Mucosa of descending colon (tissue), 3 donors: ENCODE measurements around the gene ATRIP. TPM values are rescaled to one million over a fixed set of nuclear protein-coding genes. Genes with fewer than 3 reads are reported as not detected.

Experiments
- ATAC-seq: fragments of 200-7000 bp; cut with Tn5 transposase; one replicate; pipeline ENCODE4 v1.9.1; 2020; ENCODE audit warnings: mild to moderate bottlenecking, moderate library complexity
- DNase-seq, 3 donors: peaks; one replicate each; pipeline ENCODE4 v3.0.0-alpha.2; 2020
- H3K36me3 ChIP-seq: fragments of 200-600 bp; one replicate; pipeline ENCODE4 v1.8.0; 2021; ENCODE audit warnings: low read depth, mild to moderate bottlenecking
- H3K4me1 ChIP-seq: fragments of 200-600 bp; one replicate; pipeline ENCODE4 v1.8.0; 2021; ENCODE audit warnings: low read depth, mild to moderate bottlenecking
- H3K4me3 ChIP-seq: fragments of 200-600 bp; one replicate; pipeline ENCODE4 v1.8.0; 2021; ENCODE audit warnings: mild to moderate bottlenecking
- H3K9me3 ChIP-seq: fragments of 200-600 bp; one replicate; pipeline ENCODE4 v1.8.0; 2021; ENCODE audit warnings: mild to moderate bottlenecking
- intact Hi-C, 2 donors: fragments of 100-400 bp; cut with DNase I in 1 of 2; cut with micrococcal nuclease in 1 of 2; formaldehyde crosslinking; loops; one replicate each; pipeline versions ENCODE4 v1.11.0 to v1.11.1; 2022; cut with DNase I, micrococcal nuclease
- total RNA-seq, 3 donors: library from RNA; stranded (reverse); fragmentation: NEBNext Ultra II Directional in 2 of 3; extraction: Animal tissue kit (Norgen Biotek cat#: 25700) in 2 of 3; gene quantifications; one replicate each; pipeline versions ENCODE4 v1.2.1 to v1.2.4, GENCODE V29; 2021 to 2023
- TF ChIP-seq, protein P1 (sequence below): fragments of 200-600 bp; IDR thresholded peaks from one replicate; pipeline ENCODE4 v1.8.0; 2022; ENCODE audit warnings: antibody characterized with exemption, mild to moderate bottlenecking
- donor health status: DM: no; HTN: no; CAD: no; lungs with moderate emphysema.
- donor health status: DM: no; HTN: no; CAD: no.
- donor health status: DM: no; HTN: yes; CAD: no.

The ATRIP gene
- total RNA-seq, 3 donors from 2014 or later: 4.5 to 7.2 (median 6.2) TPM

DNA sequence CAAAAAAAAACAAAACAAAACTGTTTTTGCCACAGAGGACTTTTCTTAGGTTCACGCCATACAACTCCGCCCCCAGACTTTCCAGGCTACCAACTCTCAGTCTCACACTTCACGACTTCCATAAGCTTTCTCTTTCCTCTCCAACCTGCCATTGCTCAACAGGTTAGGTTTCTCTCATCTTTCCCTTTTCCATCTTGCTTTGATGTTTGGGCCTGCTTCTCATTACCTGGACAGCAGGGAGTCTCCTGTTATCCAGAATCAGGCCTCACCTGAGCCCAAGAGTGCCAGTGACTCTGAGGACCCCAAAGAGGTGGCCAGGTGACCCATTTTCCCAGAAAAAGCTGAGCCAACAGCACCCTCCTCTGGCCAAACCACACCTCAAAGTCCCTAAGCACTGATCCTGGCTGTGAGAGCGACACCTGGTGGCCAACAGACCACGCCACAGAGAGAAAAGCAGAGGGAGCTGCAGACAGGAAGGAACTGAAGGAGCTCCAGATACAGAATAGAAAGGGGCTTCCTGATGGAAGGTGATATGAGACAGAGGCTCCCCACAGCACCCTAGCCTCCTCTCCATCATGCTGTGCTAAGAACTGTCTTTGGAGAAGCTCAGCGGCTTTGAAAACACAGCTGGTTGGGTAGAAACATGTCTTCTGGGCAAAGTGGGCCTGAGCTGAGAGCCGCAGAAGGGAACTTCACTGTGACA, 10.6 kb upstream of the ATRIP start:
- Histone ChIP-seq H3K4me3 (no peak overlapping the region), H3K9me3 (no peaks in the 10 kb centered on the region), H3K36me3 (no peaks in the 10 kb centered on the region), H3K4me1 (peaks cover 38% of the 10 kb centered on the region)
- TF ChIP-seq, protein P1, sequence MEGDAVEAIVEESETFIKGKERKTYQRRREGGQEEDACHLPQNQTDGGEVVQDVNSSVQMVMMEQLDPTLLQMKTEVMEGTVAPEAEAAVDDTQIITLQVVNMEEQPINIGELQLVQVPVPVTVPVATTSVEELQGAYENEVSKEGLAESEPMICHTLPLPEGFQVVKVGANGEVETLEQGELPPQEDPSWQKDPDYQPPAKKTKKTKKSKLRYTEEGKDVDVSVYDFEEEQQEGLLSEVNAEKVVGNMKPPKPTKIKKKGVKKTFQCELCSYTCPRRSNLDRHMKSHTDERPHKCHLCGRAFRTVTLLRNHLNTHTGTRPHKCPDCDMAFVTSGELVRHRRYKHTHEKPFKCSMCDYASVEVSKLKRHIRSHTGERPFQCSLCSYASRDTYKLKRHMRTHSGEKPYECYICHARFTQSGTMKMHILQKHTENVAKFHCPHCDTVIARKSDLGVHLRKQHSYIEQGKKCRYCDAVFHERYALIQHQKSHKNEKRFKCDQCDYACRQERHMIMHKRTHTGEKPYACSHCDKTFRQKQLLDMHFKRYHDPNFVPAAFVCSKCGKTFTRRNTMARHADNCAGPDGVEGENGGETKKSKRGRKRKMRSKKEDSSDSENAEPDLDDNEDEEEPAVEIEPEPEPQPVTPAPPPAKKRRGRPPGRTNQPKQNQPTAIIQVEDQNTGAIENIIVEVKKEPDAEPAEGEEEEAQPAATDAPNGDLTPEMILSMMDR: peak; percentile 95
- DNase-seq (peak; percentile 86 to 93 (median 89)), ATAC-seq (peak; percentile 68)
- intact Hi-C loops: loop anchor here (2.0 to 5.0 kb wide), 3 partner anchors 34 to 164 kb away; no protein-coding TSS in a partner anchor

DNA sequence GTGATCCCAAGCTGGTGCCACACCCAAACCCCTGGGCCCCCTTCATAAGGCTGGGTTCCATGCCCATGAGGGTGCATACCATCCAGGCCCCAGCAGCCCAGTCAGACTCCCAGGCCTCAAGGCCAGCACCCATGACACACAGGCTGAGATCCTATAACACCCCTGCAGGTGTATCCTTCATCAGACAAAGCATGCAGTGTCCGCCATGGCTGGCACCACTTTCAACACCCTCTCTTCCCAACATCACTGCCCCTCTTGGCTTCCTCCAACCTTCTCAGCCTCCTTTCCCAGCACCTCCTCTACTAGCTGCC, 10.1 kb upstream of the ATRIP start:
- DNase-seq: peak in 1 of 3 donors; percentile 50
- TF ChIP-seq, protein P1: no peak
- no peak overlapping the region for H3K4me3 ChIP-seq
- ATAC-seq: no peak
- intact Hi-C loops: loop anchor here (2.0 to 5.0 kb wide), 3 partner anchors 34 to 164 kb away; no protein-coding TSS in a partner anchor
- H3K9me3 ChIP-seq: no peaks in the 10 kb centered on the region
- H3K36me3 ChIP-seq: no peaks in the 10 kb centered on the region
- H3K4me1 ChIP-seq: peaks cover 41% of the 10 kb centered on the region

DNA sequence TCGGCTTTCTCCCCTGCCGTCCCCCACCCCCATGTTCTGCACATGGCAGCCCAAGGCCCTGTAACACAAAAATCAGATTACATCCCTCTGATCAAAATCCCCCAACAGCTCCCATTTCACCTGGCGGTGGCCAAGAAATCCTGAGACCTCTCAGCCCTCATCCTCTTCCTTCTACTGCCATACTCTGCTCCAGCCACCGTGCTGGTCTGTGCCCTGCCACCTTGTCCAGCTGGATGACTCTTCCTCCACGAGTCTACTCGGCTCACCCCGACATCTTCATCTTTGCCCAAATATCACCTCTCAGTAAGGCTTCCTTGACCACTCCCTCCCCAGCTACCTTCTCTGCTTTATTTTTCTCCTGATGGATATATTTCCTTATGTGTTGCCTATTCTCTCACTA, 9.7 kb upstream of the ATRIP start:
- intact Hi-C loops: loop anchor here (2.0 to 5.0 kb wide), 3 partner anchors 35 to 165 kb away; no protein-coding TSS in a partner anchor
- Histone ChIP-seq H3K9me3 (no peaks in the 10 kb centered on the region), H3K36me3 (no peaks in the 10 kb centered on the region), H3K4me1 (peaks cover 41% of the 10 kb centered on the region), H3K4me3 (no peak overlapping the region)
- no peak for ATAC-seq
- TF ChIP-seq, protein P1: no peak
- no peak for DNase-seq

DNA sequence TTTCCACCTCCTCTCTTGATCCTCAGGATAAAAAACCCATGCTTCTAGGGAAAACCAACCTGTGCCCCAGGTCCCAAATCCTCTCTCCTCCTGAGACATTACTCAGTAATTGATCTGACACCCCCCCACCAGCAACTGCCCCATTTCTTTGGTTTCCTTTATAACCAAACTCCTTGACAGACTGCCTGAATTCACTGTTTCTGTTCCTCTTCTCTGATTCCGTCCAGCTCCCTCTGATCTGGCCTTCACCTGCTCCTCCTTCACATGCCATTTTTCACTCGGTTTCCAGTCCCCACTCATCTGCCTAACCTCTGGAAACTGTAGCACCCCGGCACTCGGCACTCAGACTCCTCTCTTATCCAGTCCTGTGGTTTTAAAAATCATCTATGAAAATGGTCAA, 8.7 kb upstream of the ATRIP start:
- no peak for DNase-seq
- no peaks in the 10 kb centered on the region for H3K36me3 ChIP-seq
- H3K4me1 ChIP-seq: peaks cover 41% of the 10 kb centered on the region
- intact Hi-C loops: loop anchor here (2.0 to 5.0 kb wide), 3 partner anchors 36 to 166 kb away; no protein-coding TSS in a partner anchor
- H3K9me3 ChIP-seq: no peaks in the 10 kb centered on the region
- TF ChIP-seq, protein P1: no peak
- ATAC-seq: no peak
- no peak overlapping the region for H3K4me3 ChIP-seq

DNA sequence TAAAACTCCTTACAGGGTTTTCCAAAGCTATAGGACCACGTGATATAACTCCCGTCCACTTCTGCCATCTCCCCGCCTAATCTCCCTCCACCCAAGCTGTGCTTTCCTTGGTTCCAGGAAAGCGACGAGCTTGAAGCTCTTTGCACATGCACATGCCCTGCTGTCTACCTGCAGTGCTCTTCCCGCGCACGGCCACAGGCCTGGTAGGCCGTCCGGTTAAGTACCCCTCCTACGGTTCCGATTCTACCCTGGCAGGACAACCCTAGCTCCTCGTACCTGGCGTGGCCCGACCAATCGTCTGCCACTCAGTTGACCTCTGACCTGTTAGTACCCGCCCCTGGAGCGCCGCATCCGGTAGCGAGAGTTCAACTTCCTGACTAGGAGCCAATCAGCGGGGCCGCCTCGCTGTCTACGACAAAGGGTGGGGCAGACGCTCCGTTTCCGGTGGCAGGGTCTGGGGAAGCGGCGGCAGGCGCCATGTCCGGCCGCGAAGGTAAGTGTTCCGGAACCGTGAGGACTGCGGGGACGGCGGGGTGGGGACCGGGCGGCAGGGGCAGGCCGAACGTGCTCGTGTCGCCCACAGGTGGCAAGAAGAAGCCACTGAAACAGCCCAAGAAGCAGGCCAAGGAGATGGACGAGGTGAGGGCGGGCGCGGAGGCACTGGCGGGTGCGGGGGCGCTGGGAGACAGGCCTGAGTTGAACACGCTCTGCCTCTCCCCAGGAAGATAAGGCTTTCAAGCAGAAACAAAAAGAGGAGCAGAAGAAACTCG, 6.5 kb upstream of the ATRIP start, which contains the start of the genes CCDC51 and TMA7:
Gene CCDC51, minus strand, starts transcription at position 300 of the 770 bp plus-strand sequence. CDS start 4,991 bp downstream, outside the sequence.
Gene TMA7, plus strand, starts transcription at position 438 of the 770 bp plus-strand sequence. Its CDS starts 40 bp downstream, at position 478.
- H3K9me3 ChIP-seq: no peaks in the 10 kb centered on the region
- H3K4me3 ChIP-seq: peak within 1 kb of the TSS; percentile 92
- peaks cover 19% of the 10 kb centered on the region for H3K4me1 ChIP-seq
- no peaks in the 10 kb centered on the region for H3K36me3 ChIP-seq
- DNase-seq (peak; percentile 99), ATAC-seq (peak; percentile 96)
- intact Hi-C loops: loop anchor here (5.0 kb wide), 2 partner anchors 38 to 168 kb away; no protein-coding TSS in a partner anchor
- TF ChIP-seq, protein P1: no peak
